Measurements from ENCODE around the gene OPALIN. TPM values are rescaled to one million over a fixed set of nuclear protein-coding genes. Genes with fewer than 3 reads are reported as not detected.

Gene OPALIN
- total RNA-seq, 2 donors from 2014 or later = not detected

GRCh38 chr10:96376483-96376882 is 17.7 kb upstream of the OPALIN start:
- intact Hi-C loops (cut with DNase I) = no loop called here
- DNase-seq (ENCODE audit: low spot score) = no peak

- intact Hi-C loops (cut with DNase I) = no loop called here
- DNase-seq (ENCODE audit: low spot score) = peak; percentile 96
These were observed 16.4 kb upstream of the OPALIN start for GRCh38 chr10:96374985-96375830.

GRCh38 chr10:96374639-96374984 is 15.8 kb upstream of the OPALIN start:
- peak; percentile 68 for DNase-seq (ENCODE audit: low spot score)
- intact Hi-C loops (cut with DNase I) = no loop called here

GRCh38 chr10:96374004-96374403 is 15.2 kb upstream of the OPALIN start:
- no peak for DNase-seq (ENCODE audit: low spot score)
- intact Hi-C loops (cut with DNase I) = no loop called here

GRCh38 chr10:96371356-96371755 is 12.6 kb upstream of the OPALIN start:
- no peak for DNase-seq (ENCODE audit: low spot score)

DNA sequence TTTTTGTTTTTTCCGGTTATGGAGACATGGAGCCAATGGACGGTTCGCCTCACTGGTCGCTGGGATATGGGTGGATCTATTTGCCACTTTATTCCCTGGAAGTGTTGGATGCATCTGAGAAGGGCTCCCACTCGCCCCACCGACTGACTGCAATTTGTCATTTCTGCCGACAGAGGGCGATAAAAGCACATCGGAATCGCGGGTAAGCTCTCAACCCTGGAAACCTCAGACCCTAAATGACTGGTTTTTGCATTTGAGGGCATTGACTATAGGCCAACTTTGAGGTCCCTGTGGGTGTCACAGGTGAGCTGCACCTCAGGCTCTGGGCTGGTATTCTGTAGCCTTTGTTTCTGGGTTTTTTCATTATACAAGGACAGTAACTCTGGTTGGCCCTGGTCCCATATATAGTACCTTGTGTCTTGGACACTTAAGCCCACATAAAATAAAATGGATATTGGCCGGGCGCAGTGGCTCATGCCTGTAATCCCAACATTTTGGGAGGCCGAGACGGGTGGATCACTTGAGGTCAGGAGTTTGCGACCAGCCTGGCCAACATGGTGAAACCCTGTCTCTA is 11.9 kb upstream of the OPALIN start:
- intact Hi-C loops (cut with DNase I) = no loop called here
- DNase-seq (ENCODE audit: low spot score) = no peak

More at GRCh38 chr10:96371356-96371755, 12.6 kb upstream of the OPALIN start:
- intact Hi-C loops (cut with DNase I) = no loop called here

DNA sequence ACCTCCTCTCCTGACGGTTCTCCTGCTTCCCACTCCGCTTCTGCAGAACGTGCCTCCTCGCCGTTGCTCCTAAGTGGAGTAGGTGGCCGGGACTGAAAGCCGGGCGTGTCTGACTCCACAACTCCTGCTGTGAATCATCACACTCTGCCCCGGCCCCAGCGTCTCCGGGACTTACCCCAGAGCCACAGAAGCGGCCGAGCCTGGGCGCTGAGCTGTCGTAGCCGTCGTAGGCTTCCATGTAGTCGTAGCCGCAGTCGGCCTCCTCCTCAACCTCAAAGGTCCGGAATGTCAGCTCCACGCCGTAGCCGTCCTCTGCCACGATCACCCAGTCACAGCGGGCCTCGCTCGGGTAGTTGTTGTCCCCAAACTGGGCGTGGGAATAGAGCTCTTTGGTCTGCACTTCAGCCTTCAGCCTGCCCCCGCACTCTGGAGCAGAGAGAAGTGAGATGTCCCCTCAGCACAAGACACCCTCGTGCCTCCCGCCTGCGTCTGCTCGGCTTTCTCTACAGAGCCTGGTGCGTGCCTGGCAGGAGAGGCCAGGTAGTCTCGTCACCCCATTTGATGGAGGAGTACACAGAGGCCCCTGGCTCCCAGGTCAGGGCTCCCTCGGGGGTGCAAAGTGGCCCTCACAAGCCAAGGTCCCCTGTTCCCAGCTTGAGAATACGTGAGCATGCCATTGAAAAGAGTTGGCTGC is 11.2 kb upstream of the OPALIN start:
- intact Hi-C loops (cut with DNase I) = no loop called here
- no peak for DNase-seq (ENCODE audit: low spot score)

- intact Hi-C loops (cut with DNase I) = no loop called here
These were observed 10.2 kb upstream of the OPALIN start for GRCh38 chr10:96368971-96369370.

GRCh38 chr10:96367470-96367869 is 8.7 kb upstream of the OPALIN start:
- intact Hi-C loops (cut with DNase I) = no loop called here
- DNase-seq (ENCODE audit: low spot score) = no peak

More at GRCh38 chr10:96368971-96369370, 10.2 kb upstream of the OPALIN start:
- DNase-seq (ENCODE audit: low spot score) = no peak

- intact Hi-C loops (cut with DNase I) = no loop called here
- DNase-seq (ENCODE audit: low spot score) = no peak
These were observed 7.7 kb upstream of the OPALIN start for GRCh38 chr10:96366508-96366907.

GRCh38 chr10:96365571-96365970 is 6.8 kb upstream of the OPALIN start:
- no peak for DNase-seq (ENCODE audit: low spot score)
- intact Hi-C loops (cut with DNase I) = no loop called here

- DNase-seq (ENCODE audit: low spot score) = no peak
- intact Hi-C loops (cut with DNase I) = no loop called here
These were observed 2.0 kb upstream of the OPALIN start for GRCh38 chr10:96360766-96361165.

GRCh38 chr10:96360331-96360730 is 1.5 kb upstream of the OPALIN start:
- intact Hi-C loops (cut with DNase I) = no loop called here
- no peak for DNase-seq (ENCODE audit: low spot score)

DNA sequence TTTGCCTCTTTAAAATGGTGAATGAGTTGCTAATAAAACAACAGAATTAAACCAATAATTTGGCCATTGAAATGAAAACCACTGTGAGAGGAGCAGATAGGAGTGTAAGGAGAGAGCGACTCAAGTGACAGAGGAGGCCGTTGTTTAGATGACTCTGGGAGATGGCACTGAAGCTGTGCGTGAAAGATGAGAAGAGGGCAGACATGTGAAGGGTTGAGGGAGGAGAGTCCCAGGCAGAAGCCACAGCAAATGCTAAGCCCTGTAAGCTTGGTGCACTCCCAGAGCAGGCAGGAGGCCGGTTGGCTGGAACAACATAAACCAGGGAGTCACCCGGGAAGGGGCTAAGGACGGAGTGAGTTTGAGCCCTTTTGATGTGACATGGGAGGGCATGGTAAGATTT is 814 bp upstream of the OPALIN start:
- no peak for DNase-seq (ENCODE audit: low spot score)
- intact Hi-C loops (cut with DNase I) = no loop called here

DNA sequence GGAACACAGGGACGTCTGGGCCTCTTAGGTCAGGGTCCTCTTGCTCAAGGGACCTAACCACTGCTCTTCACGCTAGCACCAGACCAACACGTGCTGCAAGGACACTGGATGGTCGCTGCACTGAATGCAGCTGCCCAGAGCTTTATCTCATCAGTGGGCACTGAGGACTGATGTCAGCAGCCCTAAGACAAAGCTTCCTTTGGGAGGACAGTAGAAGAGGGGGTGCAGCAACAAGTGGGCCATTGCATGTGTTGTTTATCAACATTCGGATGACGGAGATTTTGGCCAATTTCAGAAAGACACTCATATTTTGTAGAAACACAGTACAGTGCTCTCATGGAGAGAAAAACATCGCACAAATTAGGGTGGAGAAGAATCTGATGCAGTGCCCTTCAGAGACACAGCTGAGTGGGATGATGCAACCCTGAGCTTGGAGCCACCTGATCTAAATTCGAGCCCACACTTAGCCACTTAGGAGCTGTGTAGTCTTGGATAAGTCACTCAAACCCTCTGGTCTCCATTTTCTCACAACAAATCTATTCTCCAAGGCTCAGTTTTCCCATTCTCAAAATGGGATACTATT is 1.7 kb downstream of the OPALIN start:
- intact Hi-C loops (cut with DNase I) = no loop called here
- DNase-seq (ENCODE audit: low spot score) = no peak

- intact Hi-C loops (cut with DNase I) = no loop called here
- DNase-seq (ENCODE audit: low spot score) = no peak
These were observed 6.2 kb downstream of the OPALIN start for GRCh38 chr10:96352582-96352981.

DNA sequence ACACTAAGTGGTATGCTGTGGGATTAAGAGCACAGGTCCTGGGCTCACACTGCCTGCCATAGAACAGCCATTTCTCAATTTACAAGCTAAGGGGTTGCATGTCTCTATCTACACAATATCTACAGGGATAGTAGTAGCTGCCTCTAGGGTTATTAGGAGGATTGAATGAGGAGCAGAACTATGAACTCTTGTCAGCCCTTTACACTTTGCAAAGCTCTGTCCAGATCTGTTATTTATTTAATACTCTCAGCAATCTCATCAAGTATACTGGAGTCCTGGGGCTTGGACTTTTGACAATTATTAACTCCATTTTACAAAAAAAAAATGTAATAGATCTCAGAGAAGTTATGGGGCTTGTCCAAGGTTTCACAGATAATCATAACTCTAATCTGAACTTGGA is 6.8 kb downstream of the OPALIN start:
- intact Hi-C loops (cut with DNase I) = no loop called here

DNA sequence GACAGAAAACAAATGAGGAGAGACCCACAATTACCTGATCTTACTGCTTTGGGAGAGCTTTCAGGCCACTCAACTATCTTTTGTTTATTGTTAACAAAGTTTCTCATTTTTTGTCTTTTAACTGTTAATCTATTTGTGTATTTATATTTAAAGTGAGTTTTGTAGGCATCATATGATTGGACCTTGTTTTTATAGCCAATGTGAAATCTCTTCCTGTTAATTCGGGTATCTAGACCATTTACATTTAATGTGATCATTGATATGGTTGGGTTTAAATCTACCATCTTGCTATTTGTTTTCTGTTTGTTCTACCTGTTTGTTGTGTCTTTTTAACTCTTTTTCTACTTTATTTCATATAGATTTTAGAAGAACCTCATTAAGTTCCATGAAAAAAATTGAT is 12.5 kb downstream of the OPALIN start:
- intact Hi-C loops (cut with DNase I) = no loop called here
- no peak for DNase-seq (ENCODE audit: low spot score)

More for the DNA sequence above, 6.8 kb downstream of the OPALIN start:
- no peak for DNase-seq (ENCODE audit: low spot score)

DNA sequence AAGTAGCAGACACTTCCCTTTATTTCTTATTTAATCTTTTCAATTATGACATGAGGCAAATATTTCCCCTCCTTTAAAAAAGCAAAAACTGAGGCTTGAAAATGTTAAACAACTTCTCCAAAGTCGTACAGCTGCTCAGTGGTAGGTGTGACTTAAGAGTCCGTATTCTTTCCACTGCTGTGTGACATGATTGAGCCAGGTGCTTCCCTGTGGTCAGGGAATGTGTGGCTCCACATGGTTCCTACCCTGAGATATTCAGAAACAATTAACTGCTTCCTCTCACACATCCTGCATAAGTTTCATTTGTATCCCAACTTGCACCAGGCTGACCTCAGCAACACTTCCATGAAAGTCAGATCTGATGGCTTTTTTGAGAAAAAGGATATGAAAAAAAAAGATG is 13.6 kb downstream of the OPALIN start:
- no peak for DNase-seq (ENCODE audit: low spot score)
- intact Hi-C loops (cut with DNase I) = no loop called here

- intact Hi-C loops (cut with DNase I) = no loop called here
- no peak for DNase-seq (ENCODE audit: low spot score)
These were observed 14.6 kb downstream of the OPALIN start for GRCh38 chr10:96344178-96344577.
